HT-29 (cell line): ENCODE results near the gene VEGFD. TPM values are rescaled to one million over a fixed set of nuclear protein-coding genes. Genes with fewer than 3 reads are reported as not detected.

Source experiments
- DNase-seq: peaks from one replicate; pipeline ENCODE4 v3.0.0-alpha.2; 2015; ENCODE audit warnings: low spot score
- total RNA-seq: library from RNA; depleted of rRNA; stranded (reverse); fragments of >200 nt; shearing (Covaris generic); gene quantifications from 2 replicates; pipeline ENCODE4 v1.2.3, GENCODE V29; 2014

The VEGFD gene
- total RNA-seq, 1 experiment from 2014 or later, result 0.08 TPM

GRCh38 chrX:15359701-15360100, 24.5 kb downstream of the VEGFD start:
- DNase-seq, result no peak

- no peak for DNase-seq
These were observed 25.7 kb downstream of the VEGFD start for GRCh38 chrX:15358533-15358932.

GRCh38 chrX:15356444-15356843, 27.8 kb downstream of the VEGFD start:
- no peak for DNase-seq

GRCh38 chrX:15350329-15350996, 33.8 kb downstream of the VEGFD start:
- DNase-seq, result no peak

GRCh38 chrX:15349046-15349445, 35.2 kb downstream of the VEGFD start:
- DNase-seq, result peak; percentile 69

GRCh38 chrX:15345976-15346375, 38.2 kb downstream of the VEGFD start:
- no peak for DNase-seq

GRCh38 chrX:15344106-15344505, 40.1 kb downstream of the VEGFD start:
- DNase-seq, result no peak

GRCh38 chrX:15343075-15343476, 41.1 kb downstream of the VEGFD start:
- peak; percentile 4 for DNase-seq

GRCh38 chrX:15340867-15341266, 43.3 kb downstream of the VEGFD start:
- DNase-seq, result no peak

GRCh38 chrX:15336023-15336413, 48.2 kb downstream of the VEGFD start:
- DNase-seq, result peak; percentile 30

GRCh38 chrX:15335135-15336022, 48.8 kb downstream of the VEGFD start, which contains the start of gene PIGA:
Gene PIGA (minus strand): TSS chrX:15335523. CDS start chrX:15331930, 3,593 bp downstream.
- peak; percentile 81 for DNase-seq

- peak; percentile 12 for DNase-seq
These were observed 49.7 kb downstream of the VEGFD start for GRCh38 chrX:15334561-15334960.

GRCh38 chrX:15328821-15329220, 55.4 kb downstream of the VEGFD start:
- no peak for DNase-seq

GRCh38 chrX:15328131-15328530, 56.1 kb downstream of the VEGFD start:
- DNase-seq, result no peak

GRCh38 chrX:15322472-15322871, 61.7 kb downstream of the VEGFD start:
- DNase-seq, result no peak

GRCh38 chrX:15322072-15322471, 62.1 kb downstream of the VEGFD start:
- DNase-seq, result no peak

- no peak for DNase-seq
These were observed 62.8 kb downstream of the VEGFD start for GRCh38 chrX:15321447-15321846.

GRCh38 chrX:15320297-15320696, 63.9 kb downstream of the VEGFD start:
- DNase-seq, result no peak

- DNase-seq, result no peak
These were observed 65.1 kb downstream of the VEGFD start for GRCh38 chrX:15319075-15319474.

GRCh38 chrX:15315509-15315908, 68.7 kb downstream of the VEGFD start, which contains the start of gene ASB11:
Gene ASB11 (minus strand): TSS chrX:15315640. CDS start chrX:15315605, 35 bp downstream.
- no peak for DNase-seq

GRCh38 chrX:15314472-15314871, 69.7 kb downstream of the VEGFD start:
- no peak for DNase-seq

GRCh38 chrX:15311119-15311518, 73.1 kb downstream of the VEGFD start:
- no peak for DNase-seq

GRCh38 chrX:15310117-15310516, 74.1 kb downstream of the VEGFD start:
- no peak for DNase-seq
